GM18499 (cell line): ENCODE measurements around the gene RUSC1.
"Not testable (repeated sequence)": the region's sequence is repeated elsewhere in the genome, so short reads cannot be mapped to it uniquely, and the experiment has no call there.

ENCODE experiments used
- ATAC-seq: cut with Tn5 transposase; IDR thresholded peaks from one replicate; pipeline ENCODE4 v1.9.1; 2021; ENCODE audit warnings: moderate number of reproducible peaks; ENCODE audit not compliant: insufficient read depth, unreplicated experiment

Gene RUSC1, protein sequence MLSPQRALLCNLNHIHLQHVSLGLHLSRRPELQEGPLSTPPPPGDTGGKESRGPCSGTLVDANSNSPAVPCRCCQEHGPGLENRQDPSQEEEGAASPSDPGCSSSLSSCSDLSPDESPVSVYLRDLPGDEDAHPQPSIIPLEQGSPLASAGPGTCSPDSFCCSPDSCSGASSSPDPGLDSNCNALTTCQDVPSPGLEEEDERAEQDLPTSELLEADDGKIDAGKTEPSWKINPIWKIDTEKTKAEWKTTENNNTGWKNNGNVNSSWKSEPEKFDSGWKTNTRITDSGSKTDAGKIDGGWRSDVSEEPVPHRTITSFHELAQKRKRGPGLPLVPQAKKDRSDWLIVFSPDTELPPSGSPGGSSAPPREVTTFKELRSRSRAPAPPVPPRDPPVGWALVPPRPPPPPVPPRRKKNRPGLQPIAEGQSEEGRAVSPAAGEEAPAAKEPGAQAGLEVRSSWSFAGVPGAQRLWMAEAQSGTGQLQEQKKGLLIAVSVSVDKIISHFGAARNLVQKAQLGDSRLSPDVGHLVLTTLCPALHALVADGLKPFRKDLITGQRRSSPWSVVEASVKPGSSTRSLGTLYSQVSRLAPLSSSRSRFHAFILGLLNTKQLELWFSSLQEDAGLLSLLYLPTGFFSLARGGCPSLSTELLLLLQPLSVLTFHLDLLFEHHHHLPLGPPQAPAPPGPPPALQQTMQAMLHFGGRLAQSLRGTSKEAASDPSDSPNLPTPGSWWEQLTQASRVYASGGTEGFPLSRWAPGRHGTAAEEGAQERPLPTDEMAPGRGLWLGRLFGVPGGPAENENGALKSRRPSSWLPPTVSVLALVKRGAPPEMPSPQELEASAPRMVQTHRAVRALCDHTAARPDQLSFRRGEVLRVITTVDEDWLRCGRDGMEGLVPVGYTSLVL

GRCh38 chr1:155320661-155321617, at the start of gene RUSC1:
TSS of gene RUSC1 (plus strand) at chr1:155320894. CDS start at chr1:155321774, 880 bp downstream.
- no peak for ATAC-seq

- peak; percentile 9 for ATAC-seq
Measured at GRCh38 chr1:155272466-155273342, 48.0 kb upstream of the RUSC1 start.

DNA sequence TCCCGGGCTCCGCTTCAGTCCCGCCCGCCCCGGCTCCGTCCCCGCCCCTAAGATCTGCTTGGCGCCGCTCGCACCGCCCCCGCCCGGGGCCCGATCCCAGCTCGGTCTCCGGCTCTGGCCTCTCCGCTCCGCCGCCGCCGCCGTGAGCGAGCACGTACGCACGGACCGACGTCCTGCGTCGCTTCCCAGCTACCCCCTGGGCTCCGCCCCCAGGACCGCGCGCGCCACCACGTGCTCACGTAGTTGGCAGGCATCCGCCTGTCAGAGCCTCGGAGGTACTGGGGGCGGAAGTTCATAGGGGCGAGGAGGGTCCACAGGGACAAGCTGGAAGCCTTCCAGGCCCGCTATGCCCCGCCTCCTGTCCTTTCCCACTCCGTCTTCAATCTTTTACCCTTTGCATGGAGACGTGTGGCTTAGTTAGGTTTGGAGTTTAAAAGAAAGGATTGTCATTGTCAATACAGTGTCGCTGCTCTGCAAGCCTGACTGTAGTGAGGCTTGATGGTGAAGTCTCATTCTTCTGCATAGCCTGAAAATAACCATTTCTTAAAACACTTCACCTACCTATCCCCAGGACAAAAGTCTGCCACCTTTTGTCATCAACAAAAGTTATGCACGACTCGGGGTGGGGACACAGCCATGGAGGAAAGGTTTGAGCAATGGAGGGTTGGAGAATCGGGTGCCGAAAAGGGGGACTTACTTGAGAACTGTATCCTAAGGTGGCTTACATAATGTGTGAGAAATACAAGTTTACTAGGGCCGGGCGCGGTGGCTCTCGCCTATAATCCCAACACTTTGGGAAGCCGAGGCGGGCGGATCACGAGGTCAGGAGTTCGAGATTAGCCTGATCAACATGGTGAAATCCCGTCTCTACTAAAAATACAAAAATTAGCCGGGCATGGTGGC, 47.1 kb upstream of the RUSC1 start, which contains the start of gene CLK2:
CLK2 (minus strand) TSS at position 162 of the 903 bp plus-strand sequence. CDS start 2,527 bp downstream, outside the sequence.
- peak; percentile 43 for ATAC-seq

GRCh38 chr1:155277070-155277901, 43.4 kb upstream of the RUSC1 start, which contains the start of gene HCN3:
TSS of gene HCN3 (plus strand) at chr1:155277463. CDS start at chr1:155277591, 128 bp downstream.
- ATAC-seq = no peak

DNA sequence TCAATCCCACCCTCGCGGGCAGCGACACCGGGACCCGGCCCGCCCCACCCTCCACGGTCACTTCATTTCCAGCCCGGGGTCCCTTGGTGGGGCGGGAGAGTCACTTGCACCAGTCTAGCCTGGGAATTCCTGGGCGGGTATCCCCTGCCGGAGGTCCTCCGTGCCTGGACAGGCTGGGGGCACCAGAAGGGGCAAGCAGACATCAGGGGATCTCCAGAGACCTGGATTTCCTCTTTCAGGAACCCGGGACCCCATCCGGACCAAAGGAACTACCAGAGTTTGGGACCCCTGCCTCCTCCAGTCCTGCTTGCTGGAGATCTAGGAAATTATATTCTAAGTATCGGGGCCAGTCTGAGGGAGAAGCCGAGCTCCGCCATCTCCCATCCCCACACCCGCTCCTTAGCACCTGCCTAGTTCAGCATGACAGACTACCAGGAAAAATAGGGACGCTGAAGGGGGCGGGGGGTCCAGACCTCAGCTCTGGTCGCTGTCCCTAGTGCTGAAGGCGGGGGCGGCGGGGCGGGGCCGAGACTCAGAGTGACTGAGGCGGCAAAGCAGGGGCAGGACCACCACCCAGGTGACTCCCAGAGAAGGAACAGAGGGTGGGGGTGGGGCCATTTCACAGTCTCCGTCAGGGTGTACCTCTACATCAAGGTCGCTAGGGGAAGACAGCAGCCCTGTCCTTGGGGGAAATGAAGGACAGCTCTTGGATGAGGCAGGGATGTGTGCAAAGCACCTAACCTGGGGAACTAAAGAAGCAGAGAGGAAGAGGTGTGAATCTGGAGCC, 42.6 kb upstream of the RUSC1 start:
- no peak for ATAC-seq

DNA sequence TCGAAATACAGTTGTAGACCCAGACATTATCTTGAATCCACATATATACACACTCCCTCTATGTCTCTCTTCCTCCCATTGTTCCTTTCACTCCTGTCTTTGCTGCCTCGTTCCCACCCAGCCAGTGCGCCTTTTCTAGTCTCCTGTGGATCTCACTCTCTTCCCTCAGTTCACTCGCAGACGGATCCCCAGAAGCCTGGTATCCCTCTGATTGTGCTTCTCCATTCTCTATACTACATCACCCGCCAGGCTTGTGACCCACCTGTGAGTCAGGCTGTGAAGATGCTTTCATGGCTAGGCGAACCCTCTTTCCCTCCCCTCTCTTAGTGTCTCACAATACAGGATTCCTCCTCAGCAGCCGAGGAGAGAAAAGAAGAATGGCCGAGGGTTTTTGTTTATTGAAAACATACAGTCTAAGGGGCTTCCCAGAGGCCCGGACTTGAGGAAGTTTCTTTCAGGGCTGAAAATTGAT, 42.0 kb upstream of the RUSC1 start:
- ATAC-seq = no peak

DNA sequence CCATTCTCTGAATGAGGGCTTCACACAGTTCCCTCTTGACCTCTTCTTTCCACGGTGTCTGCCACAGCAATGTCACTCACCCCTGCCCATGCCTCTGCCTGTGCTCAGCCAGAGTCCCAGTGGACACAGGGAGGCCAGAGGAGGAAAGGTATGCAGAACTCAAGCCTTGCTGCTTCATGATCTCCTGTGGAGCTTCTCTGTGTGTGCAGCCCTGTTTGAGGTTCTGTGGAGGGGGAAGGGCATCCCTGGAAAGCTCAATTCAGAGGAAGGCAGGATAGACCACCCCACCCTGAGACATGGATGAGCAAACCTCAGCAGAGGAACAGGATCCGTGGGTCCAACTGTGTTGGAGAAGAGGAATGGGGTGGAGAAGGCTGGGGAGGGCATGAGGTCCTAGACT, 41.4 kb upstream of the RUSC1 start:
- ATAC-seq = no peak

- ATAC-seq = no peak
Measured at GRCh38 chr1:155282488-155283091, 38.1 kb upstream of the RUSC1 start.

- ATAC-seq = no peak
Measured at GRCh38 chr1:155284476-155284875, 36.2 kb upstream of the RUSC1 start.

DNA sequence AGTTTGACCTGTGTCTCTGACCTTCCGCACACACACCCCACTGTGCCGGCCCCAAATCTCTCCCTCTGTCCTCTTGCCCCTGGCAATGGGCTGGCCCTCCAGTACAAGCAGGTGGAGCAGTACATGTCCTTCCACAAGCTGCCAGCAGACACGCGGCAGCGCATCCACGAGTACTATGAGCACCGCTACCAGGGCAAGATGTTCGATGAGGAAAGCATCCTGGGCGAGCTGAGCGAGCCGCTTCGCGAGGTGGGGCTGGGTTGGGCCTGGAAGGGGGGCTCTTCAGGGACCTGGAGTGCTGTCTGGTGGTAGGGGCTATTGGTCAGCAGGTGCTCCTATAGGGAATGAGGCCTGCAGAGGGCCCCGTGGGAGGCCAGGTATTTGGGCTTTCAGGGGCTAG, 35.6 kb upstream of the RUSC1 start:
- ATAC-seq = no peak

GRCh38 chr1:155285631-155286044, 35.1 kb upstream of the RUSC1 start:
- ATAC-seq = no peak

DNA sequence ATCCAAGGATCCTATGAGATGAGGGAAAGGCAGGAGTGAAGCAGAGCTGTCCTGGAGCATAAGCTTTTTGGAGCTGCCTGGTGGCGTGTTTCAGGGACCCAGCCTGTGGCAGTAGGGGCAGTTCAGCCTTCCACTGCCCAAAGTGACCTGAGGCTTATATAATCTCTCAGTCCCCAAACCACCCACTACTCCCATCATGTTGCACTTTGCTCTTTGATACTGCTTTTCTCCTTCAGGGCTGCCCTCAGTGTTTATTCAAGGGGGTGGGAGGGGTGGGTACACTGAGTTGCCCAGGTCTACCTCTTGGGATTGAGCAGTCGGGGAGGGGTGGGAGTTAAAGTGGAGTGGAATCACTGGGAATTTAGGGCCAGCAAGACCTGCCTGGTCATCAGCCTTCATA, 34.1 kb upstream of the RUSC1 start:
- ATAC-seq = no peak

DNA sequence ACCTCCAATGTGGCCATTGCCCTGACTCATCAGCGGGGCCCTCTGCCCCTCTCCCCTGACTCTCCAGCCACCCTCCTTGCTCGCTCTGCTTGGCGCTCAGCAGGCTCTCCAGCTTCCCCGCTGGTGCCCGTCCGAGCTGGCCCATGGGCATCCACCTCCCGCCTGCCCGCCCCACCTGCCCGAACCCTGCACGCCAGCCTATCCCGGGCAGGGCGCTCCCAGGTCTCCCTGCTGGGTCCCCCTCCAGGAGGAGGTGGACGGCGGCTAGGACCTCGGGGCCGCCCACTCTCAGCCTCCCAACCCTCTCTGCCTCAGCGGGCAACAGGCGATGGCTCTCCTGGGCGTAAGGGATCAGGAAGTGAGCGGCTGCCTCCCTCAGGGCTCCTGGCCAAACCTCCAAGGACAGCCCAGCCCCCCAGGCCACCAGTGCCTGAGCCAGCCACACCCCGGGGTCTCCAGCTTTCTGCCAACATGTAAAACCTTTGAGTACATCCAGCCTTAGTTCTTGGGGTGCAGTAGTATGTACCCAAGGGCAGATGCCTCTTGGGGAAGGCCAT, 32.6 kb upstream of the RUSC1 start:
- ATAC-seq = no peak

- not testable (repeated sequence) for ATAC-seq
Measured at GRCh38 chr1:155291006-155291405, 29.7 kb upstream of the RUSC1 start.

GRCh38 chr1:155293086-155293749, 27.5 kb upstream of the RUSC1 start:
- no peak for ATAC-seq
